Middle frontal gyrus (tissue), 1 donor: ENCODE measurements around the gene GDF11.
A peak's percentile ranks its signal among the peaks of the same experiment; 100 is the strongest.

Experiments used
- DNase-seq: peaks from one replicate; pipeline ENCODE4 v3.0.0-alpha.2; 2015; ENCODE audit warnings: low spot score; ENCODE audit errors: extremely low spot score

Gene GDF11

GRCh38 chr12:55723516-55724225 lies 19.3 kb upstream of the GDF11 start:
- DNase-seq, result no peak

GRCh38 chr12:55724226-55724939 lies 18.5 kb upstream of the GDF11 start:
- DNase-seq, result peak; percentile 26

- no peak for DNase-seq
These were observed 18.0 kb upstream of the GDF11 start for GRCh38 chr12:55724940-55725309.

GRCh38 chr12:55725556-55725955 lies 17.4 kb upstream of the GDF11 start:
- DNase-seq, result no peak

- no peak for DNase-seq
These were observed 16.0 kb upstream of the GDF11 start for GRCh38 chr12:55726971-55727370.

GRCh38 chr12:55727643-55728185 lies 15.2 kb upstream of the GDF11 start:
- DNase-seq, result no peak

GRCh38 chr12:55728186-55728938 lies 14.6 kb upstream of the GDF11 start:
- peak; percentile 35 for DNase-seq

GRCh38 chr12:55728939-55729818 lies 13.7 kb upstream of the GDF11 start, which contains the start of gene CD63:
TSS of gene CD63 (minus strand) at chr12:55729009. CDS start at chr12:55728341, 668 bp downstream.
- DNase-seq, result peak; percentile 86

- peak; percentile 45 for DNase-seq
These were observed 12.8 kb upstream of the GDF11 start for GRCh38 chr12:55729819-55730818.

GRCh38 chr12:55732288-55732687 lies 10.6 kb upstream of the GDF11 start:
- DNase-seq, result no peak

GRCh38 chr12:55733021-55733555 lies 9.8 kb upstream of the GDF11 start:
- DNase-seq, result no peak

GRCh38 chr12:55733858-55734257 lies 9.1 kb upstream of the GDF11 start:
- DNase-seq, result no peak

GRCh38 chr12:55734595-55734994 lies 8.3 kb upstream of the GDF11 start:
- DNase-seq, result no peak

GRCh38 chr12:55736076-55736475 lies 6.8 kb upstream of the GDF11 start:
- no peak for DNase-seq

GRCh38 chr12:55736780-55737580 lies 5.9 kb upstream of the GDF11 start:
- no peak for DNase-seq

- DNase-seq, result no peak
These were observed 5.3 kb upstream of the GDF11 start for GRCh38 chr12:55737581-55738122.

- peak; percentile 84 for DNase-seq
These were observed 4.5 kb upstream of the GDF11 start for GRCh38 chr12:55738123-55739024.
